T-helper 2 cell (primary cell): ENCODE data around the gene XPO1.
"Not testable (repeated sequence)": the region's sequence is repeated elsewhere in the genome, so short reads cannot be mapped to it uniquely, and the experiment has no call there.

Experiments used
- DNase-seq, 5 experiments: peaks; one replicate each; pipeline versions ENCODE4 v3.0.0 to v3.0.0-alpha.2; 2012 to 2022
- total RNA-seq, 2 donors: gene quantifications; one replicate each; lab custom pipeline; 2026; lab: John Stamatoyannopoulos, UW

Gene XPO1, protein sequence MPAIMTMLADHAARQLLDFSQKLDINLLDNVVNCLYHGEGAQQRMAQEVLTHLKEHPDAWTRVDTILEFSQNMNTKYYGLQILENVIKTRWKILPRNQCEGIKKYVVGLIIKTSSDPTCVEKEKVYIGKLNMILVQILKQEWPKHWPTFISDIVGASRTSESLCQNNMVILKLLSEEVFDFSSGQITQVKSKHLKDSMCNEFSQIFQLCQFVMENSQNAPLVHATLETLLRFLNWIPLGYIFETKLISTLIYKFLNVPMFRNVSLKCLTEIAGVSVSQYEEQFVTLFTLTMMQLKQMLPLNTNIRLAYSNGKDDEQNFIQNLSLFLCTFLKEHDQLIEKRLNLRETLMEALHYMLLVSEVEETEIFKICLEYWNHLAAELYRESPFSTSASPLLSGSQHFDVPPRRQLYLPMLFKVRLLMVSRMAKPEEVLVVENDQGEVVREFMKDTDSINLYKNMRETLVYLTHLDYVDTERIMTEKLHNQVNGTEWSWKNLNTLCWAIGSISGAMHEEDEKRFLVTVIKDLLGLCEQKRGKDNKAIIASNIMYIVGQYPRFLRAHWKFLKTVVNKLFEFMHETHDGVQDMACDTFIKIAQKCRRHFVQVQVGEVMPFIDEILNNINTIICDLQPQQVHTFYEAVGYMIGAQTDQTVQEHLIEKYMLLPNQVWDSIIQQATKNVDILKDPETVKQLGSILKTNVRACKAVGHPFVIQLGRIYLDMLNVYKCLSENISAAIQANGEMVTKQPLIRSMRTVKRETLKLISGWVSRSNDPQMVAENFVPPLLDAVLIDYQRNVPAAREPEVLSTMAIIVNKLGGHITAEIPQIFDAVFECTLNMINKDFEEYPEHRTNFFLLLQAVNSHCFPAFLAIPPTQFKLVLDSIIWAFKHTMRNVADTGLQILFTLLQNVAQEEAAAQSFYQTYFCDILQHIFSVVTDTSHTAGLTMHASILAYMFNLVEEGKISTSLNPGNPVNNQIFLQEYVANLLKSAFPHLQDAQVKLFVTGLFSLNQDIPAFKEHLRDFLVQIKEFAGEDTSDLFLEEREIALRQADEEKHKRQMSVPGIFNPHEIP (N-terminal part only)
- 265 to 337 reads per million in 2 donors for total RNA-seq

DNA sequence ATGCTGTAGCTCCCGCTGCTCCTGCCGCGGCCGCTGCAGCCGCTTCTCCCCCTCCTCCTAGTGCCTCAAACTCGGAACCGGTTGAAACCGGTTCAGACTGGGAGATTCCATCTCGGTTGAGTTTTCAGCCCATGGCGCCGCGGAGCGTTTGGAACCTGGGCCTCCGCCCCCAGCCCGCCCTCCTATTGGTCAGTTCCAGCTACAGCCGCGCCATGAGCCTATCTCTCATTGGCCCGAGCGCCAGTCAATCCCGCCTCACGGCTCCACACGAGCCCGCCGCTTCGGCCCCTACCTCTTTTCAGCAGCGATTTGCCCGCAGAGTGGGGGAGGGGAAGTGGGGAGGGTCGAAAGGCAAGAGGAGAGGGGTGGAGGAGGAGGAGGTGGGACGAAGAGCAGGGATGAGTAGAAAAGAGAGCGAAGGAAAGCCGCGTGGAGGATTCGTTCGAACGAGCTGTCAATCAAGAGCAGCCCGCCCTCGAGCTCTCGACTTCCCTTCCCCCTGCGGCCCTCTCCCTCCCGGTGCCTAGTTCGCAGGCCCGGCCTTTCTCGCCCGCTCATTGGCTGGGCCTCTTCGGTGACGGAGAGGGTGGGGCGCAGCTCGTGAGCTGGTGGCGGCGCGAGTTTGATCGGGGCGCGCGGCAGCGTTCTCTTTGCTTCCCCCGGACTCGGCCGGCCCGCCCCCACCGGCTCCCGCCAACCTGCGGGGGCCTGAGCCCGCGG, at the start of gene XPO1:
Gene XPO1 (minus strand): TSS at position 157 of the 720 bp plus-strand sequence. CDS start 4,459 bp downstream, outside the sequence.
- DNase-seq: peak; percentile 94 to 99 (median 98)

DNA sequence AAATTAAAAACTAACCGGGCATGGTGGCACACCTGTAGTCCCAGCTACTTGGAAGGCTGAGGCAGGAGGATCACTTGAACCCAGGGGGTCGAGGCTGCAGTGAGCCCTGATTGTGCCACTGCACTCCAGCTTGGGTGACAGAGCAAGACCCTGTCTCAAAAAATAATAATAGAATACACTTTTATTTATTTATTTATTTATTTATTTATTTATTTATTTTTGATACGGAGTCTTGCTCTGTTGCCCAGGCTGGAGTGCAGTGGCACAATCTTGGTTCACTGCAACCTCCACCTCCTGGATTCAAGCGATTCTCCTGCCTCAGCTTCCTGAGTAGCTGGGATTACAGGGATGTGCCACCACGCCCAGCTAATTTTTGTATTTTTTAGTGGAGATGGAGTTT, 48.8 kb upstream of the XPO1 start:
- not testable (repeated sequence) for DNase-seq

DNA sequence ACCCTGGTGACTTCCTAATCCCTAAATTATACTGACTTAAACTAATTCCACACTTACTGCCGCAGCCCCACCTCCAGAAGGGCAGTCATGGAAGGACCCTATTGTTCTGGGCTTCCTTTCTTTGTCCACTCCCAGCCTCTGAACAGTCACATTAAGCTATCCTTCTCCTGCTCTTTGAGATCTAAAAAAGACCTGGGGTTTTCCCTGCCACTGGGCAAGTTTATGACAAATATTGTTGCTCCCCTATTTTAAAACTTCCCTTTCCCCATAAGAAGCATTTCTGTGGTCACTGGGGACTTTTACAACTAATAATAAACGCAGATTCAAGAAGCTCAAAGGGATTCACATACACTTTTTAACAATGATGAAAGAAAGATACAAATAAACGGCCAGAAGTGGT, 47.2 kb upstream of the XPO1 start:
- no peak for DNase-seq

DNA sequence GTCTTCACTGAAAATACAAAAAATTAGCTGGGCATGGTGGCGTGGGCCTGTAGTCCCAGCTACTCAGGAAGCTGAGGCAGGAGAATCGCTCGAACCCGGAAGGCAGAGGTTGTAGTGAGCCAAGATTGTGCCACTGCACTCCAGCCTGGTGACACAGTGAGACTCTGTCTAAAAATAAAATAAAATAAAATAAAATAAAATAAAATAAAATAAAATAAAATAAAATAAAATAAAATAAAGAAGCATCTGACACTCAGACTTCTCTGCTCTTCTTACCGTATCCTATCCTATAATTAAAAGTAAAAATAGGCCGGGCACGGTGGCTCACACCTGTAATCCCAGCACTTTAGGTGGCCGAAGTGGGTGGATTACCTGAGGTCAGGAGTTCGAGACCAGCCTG, 46.2 kb upstream of the XPO1 start:
- DNase-seq: not testable (repeated sequence)

DNA sequence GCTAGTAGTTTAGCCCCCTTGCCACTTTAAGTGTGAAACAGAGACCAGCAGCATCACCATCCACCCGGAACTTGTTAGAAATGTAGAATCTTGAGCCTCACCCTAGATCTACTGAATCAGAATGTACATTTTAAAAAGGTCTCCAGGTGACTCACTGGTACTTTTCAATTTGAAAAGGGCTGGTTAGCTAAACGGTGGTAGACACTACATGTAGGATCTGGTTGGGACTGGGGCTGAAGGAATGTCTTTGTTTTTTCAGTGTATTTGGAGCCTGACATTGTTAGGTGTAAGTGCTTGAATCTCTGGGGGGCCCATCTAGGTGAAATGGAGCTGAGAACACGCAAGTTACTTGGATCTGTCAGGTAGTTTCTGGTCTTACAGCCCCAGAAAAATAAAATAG, 44.0 kb upstream of the XPO1 start:
- no peak for DNase-seq

DNA sequence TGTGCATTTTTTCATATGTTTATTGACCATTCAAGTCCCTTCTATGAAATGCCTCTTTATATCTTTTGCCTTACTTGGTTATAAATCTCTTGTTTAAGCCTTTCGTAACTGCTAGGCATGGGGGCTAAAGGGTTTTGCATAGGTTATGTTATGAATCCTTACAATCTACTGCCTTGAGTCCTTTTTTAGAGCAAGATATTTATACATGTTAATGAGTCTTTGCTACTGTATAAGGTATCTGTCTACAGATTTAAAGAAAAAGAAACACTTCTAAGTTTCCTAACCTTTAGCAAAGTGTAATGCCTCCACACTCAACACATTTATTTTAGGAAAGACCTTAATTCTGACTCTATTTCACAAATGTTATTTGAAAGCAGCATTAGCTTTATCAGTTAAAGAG, 43.6 kb upstream of the XPO1 start:
- DNase-seq: no peak

DNA sequence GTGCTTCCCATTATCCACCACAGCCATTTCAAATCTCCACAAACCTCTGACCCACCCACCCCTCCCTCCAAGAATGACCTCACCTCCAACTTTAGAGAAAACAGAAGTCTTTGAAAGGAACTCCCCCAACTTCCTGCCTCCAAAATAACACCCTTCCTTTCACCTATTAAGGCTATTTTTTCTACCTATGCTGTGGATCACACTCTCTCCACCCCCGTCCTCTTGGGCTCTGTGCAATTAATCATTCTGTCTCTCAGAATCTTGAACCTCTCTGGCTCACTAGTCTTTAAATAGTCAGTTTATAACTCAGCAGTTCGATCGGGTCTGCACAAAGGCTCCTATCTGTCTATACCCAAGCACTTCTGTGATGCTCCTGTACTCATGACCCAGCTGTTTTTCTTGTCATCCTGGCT, 37.3 kb upstream of the XPO1 start:
- DNase-seq: no peak

DNA sequence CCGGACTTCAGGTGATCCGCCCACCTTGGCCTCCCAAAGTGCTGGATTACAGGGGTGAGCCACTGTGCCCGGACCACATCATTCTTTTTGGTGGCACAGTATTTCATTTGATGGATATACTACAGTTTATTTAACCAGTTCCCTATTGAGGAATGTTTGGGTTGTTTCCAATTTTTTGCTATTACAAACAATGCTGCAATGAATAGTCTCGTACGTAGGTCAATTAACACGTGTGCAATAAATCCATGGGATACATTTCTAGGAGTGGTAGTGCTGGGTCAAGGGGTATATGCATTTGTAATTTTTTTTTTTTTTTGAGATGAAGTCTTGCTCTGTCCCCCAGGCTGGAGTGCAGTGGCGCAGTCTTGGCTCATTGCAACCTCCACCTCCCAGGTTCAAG, 28.4 kb upstream of the XPO1 start:
- no peak for DNase-seq

DNA sequence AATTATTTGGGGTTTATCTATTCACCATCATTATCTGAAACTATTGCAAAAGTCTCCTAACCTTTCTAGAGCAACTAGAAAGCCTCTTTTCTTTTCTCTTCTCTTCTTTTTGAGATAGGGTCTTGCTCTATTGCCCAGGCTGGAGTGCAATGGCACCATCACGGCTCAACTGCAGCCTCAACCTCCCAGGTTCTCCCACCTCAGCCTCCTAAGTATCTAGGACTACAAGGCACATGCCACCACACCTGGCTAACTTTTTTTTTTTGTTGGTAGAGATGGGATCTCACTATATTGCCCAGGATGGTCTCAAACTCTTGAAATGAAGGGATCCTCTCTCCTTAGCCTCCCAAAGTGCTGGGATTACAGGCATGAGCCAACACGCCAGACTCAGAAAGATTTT, 24.5 kb upstream of the XPO1 start:
- DNase-seq: no peak

DNA sequence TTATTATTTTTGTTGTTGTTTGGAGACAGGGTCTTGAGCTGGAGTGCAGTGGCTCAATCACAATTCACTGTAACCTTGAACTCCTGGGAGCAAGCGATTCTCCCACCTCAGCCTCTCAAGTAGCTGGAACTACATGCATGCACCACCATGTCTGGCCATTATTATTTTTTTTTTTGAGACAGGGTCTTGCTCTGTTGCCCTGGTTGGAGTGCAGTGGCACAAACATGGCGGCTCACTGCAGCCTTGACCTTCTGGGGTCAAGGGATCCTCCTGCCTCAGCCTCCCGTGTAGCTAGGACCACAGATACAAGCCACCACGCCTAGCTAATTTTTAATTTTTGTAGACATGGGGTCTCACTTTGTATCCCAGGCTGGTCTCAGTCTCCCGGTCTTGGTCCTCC, 20.0 kb upstream of the XPO1 start:
- DNase-seq: no peak

DNA sequence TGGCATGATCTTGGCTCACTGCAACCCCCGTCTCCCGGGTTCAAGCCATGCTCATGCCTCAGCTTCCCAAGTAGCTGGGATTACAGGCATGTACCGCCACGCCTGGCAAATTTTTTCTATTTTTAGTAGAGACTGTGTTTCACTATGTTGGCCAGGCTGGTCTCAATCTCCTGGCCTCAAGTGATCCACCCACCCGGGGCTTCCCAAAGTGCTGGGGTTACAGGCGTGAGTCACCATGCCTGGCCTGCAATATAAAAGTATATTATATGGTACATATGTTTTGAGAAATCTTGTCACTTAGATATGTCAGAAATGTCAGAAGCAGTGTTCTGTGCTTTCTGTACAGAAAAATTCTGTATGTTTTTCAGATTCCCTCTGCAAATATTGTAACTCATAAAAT, 19.2 kb upstream of the XPO1 start:
- no peak for DNase-seq

DNA sequence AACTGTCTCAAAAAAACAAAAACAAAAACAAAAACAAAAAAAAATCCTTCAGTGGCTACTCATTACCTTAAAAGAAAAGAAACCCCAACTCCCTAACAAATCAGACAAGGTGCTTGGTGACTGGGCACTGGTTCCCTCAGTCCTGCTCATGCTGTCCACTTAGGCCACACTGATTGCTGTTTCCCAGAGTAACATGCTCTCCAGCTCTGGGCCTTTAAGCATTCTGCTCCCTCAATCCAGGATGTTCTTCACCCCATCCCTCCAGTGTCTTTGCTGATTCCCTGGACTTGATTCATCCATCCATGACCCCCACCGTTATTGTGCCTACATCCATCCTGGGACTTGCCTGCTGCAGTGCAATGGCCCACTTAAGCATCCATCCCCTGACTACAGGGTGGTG, 16.4 kb upstream of the XPO1 start:
- no peak for DNase-seq

DNA sequence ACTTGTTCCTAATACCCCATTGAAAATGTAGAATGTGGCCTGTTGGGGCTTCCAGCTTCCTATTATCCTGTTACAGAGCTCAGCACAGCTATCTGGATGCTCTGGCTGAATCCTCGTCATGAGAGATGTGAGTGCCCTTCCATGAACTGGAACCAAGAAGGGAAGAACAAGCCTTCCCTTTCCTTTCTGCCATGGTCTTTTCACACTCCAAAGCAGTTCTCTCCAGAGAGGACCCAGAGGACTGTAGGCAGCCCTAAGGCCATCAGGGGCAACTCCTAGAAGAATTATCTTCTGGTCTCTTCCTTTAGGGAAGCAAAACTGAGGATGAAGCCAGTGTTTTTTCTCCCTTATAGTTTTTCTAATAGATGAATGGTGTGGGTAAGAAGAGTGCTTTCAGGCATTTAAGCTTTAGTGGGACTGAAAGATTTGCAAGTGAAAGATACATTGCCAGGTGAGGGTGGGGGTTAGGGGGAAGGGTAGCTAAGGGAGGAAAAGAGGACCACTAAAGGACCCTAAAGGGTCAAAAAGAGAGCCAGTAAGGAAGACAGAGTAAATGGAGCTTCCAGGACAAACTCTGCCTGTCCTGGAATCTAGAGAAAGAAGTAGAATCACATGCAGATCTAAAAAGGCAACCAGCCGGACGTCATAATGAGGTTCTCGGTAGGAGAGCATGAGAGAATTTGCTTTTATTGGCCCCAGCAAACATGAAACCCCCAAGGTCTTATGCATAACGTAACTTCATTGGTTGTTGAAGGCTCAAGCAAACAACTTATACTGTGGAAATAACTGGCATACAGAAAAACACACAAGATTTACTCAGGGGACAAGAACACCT, 12.4 kb upstream of the XPO1 start:
- no peak for DNase-seq

DNA sequence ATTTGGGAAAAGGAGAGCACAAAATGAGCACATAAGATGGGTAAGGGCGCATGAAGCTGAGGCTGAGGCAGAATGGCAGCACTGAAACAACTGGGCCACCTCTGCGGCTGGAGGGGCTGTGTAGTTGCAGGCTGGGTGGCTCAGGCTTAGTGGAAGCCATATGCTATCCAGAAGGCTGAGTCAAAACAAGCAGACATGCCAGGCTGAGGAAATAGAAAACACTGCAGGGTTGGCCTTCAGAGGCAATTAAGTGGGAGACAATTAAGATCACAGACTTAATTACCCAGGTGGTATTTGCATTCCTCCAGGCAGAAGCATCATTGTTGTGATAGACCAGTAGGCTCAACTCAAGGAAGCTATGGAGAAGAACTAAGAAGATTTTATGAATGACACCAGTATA, 11.4 kb upstream of the XPO1 start:
- no peak for DNase-seq

DNA sequence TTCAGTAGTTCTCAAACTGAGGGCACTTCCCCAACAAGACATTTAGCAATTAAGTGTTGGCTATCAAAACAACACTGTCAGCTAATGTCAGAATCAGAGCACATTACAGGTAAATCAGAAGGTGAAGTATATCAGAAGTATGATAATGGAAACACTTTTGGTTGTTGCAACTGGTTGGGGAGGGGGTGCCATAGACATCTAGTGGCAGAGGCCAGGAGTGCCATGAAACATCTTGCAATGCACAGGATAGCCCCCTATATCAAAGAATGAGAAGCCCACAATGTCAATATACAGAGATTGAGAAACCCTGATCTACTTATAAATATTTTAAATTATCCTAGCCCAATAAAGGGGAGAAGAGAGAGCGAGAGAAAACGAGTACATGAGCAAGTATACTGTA, 4.9 kb upstream of the XPO1 start:
- no peak for DNase-seq

DNA sequence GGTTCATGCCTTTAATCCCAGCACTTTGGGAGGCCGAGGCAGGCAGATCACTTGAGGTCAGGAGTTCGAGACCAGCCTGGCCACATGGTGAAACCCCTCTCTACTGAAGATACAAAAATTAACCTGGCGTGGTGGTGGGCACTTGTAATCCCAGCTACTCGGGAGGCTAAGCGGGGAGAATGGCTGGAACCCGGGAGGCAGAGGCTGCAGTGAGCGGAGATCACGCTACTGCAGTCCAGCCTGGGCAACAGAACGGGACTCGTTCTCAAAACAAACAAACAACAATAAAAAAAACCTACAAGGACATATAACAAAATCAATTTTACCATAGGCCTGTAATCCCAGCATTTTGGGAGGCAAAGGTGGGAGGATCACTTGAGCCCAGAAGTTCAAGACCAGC, 2.0 kb upstream of the XPO1 start:
- not testable (repeated sequence) for DNase-seq

DNA sequence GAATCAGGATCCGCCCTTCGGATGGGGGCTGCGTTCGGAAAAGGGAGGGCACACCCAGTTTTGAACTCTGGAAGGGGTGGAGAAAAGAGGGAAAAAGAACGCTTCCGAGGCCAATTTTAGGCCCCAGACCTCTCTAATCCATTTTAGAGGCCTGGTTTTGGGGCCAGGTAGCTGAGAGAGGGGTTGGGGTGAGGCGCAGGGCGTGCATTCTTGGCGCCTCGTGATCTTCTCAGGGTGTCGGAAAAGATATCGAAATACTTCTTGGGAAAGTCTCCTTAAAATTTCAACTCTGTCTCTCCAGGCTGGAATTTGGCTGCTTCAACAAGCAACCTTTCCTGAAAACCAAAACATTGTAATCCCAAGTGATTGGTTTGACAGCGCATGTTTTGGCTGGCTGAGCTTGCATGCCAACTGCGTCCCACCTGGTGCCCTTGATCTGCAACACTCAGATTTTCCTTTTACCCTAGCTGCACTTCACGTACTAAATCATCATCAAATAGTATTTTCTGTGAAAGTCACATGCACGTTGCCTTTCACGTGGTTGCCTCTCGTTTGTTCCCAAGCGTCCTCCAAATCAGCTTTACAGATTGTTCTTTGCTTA, 864 bp upstream of the XPO1 start:
- DNase-seq: peak in 3 of 5 experiments; percentile 35 to 81 (median 36)

DNA sequence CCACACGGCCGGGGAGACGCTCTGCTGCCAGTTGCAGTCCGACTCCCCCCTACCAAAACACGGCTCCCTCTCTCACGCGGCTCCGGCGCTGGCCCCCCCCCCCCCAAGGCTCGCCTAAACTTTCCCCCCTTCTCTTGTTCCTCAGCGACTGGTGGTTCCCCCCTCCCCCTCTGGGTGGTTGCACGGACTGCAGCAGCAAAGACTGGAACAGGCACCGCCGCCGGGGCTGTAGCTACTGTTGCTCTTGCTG, 281 bp downstream of the XPO1 start:
- no peak for DNase-seq

DNA sequence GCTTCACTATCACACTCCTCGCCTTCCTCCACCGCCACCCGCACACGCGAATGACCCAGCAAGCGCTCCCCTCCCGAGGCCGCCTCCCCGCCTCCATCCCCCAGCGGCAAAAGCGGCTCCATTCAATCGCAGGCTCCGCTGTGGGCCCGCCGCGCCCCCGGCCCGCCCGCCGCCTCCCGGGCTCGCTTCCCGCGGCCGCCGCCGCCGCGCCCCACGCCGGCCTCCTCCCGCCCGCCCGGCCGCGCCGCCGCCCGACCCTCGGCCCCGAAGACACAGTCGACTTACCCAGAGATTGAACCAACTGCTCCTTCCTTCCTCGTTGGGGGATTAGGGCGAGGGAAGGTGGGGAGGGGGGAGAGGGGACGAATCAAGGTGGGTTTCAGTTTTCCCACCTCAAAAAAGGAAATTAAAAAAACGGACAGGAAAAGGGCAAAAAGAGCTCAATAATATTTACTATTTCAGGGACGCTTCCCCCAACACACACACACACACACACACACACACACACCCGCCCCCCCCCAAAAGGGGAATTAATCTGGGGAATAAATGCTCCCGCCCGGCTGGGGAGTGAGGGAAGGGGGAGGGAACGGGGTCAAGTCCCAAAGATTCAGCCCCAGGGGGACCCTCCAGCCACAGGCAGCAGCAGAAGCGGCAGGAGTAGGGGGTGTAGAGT, 743 bp downstream of the XPO1 start:
- DNase-seq: peak; percentile 21 to 47 (median 24)

DNA sequence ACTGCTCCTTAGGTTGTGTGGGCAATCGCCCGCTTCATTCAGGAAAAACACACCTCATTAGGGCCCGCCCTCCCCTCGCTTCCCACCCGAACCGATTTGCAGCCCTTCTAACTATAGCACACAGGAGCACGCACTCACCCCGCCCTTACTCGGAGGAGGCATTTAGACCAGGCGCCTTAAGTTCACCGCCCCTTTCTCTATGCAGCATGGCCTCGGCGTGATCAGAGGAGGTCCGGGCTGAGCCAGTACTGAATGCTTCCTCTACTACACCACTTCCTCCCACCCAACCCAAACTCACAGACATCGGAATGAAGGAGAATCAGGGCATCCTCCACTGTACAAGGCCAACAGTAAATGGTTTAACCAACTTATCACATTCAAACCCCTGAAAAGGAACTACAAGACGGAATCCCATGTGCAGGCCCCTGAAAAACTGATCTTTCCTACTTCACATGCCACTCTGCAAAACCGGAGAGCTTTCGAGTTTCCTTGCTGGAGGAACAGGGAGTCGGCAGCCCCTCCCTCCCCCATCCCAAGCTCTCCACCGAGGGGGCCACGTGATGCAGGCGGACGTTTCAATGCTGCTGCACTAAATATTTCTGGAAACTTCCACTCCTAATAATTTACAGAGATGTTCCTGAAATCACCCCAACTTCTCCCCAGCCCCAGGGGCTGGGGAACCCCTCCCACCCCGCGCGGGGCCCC, 1.4 kb downstream of the XPO1 start:
- peak; percentile 65 to 96 (median 83) for DNase-seq
